H4 (cell line): Measurements from ENCODE around the gene CFAP47. TPM values are rescaled to one million over a fixed set of nuclear protein-coding genes. Genes with fewer than 3 reads are reported as not detected.

Source experiments
- DNase-seq: peaks from one replicate; pipeline ENCODE4 v3.0.0-alpha.2; 2015; ENCODE audit warnings: low spot score
- total RNA-seq: library from RNA; depleted of rRNA; stranded (reverse); fragments of >200 nt; shearing (Covaris generic); gene quantifications from 2 replicates; pipeline ENCODE4 v1.2.3, GENCODE V29; 2014; rRNA removed

Gene CFAP47
- total RNA-seq, 1 experiment from 2014 or later: 1.6 TPM

GRCh38 chrX:36241397-36241796 is 321.9 kb downstream of the CFAP47 start:
- peak; percentile 5 for DNase-seq

- DNase-seq: no peak
These were observed 346.6 kb downstream of the CFAP47 start for GRCh38 chrX:36266155-36266554.

- no peak for DNase-seq
These were observed 390.6 kb downstream of the CFAP47 start for GRCh38 chrX:36310136-36310535.

GRCh38 chrX:36314303-36314702 is 394.8 kb downstream of the CFAP47 start:
- DNase-seq: no peak

GRCh38 chrX:36334572-36334971 is 415.0 kb downstream of the CFAP47 start:
- DNase-seq: no peak

- no peak for DNase-seq
These were observed 417.2 kb downstream of the CFAP47 start for GRCh38 chrX:36336751-36337150.

GRCh38 chrX:36344301-36344700 is 424.8 kb downstream of the CFAP47 start:
- DNase-seq: no peak

- no peak for DNase-seq
These were observed 429.0 kb downstream of the CFAP47 start for GRCh38 chrX:36348509-36348908.

- DNase-seq: no peak
These were observed 438.3 kb downstream of the CFAP47 start for GRCh38 chrX:36357855-36358254.

- no peak for DNase-seq
These were observed 444.7 kb downstream of the CFAP47 start for GRCh38 chrX:36364262-36364661.

- DNase-seq: no peak
These were observed 464.0 kb downstream of the CFAP47 start for GRCh38 chrX:36383495-36383894.

GRCh38 chrX:36388901-36389300 is 469.4 kb downstream of the CFAP47 start:
- DNase-seq: no peak

GRCh38 chrX:36401774-36402173 is 482.2 kb downstream of the CFAP47 start:
- no peak for DNase-seq

- no peak for DNase-seq
These were observed 488.3 kb downstream of the CFAP47 start for GRCh38 chrX:36407836-36408235.

- no peak for DNase-seq
These were observed 494.5 kb downstream of the CFAP47 start for GRCh38 chrX:36414056-36414455.

GRCh38 chrX:36422368-36422767 is 502.8 kb downstream of the CFAP47 start:
- no peak for DNase-seq

- peak; percentile 29 for DNase-seq
These were observed 512.3 kb downstream of the CFAP47 start for GRCh38 chrX:36431819-36432218.

GRCh38 chrX:36434522-36434921 is 515.0 kb downstream of the CFAP47 start:
- DNase-seq: peak; percentile 8

Other genes with a start within 250 kb of the CFAP47 start
- gene MAGEB16, start 121.4 kb upstream of the CFAP47 start, total RNA-seq: 0.06 and 0.18 TPM in 2 replicates